HepG2 (cell line): ENCODE results near the gene TMEM44. TPM values are rescaled to one million over a fixed set of nuclear protein-coding genes. Genes with fewer than 3 reads are reported as not detected.

Experiments used
- ATAC-seq: fragments of 200-7000 bp; cut with Tn5 transposase; 3 replicates; pipeline ENCODE4 v1.9.1; 2020; ENCODE audit warnings: mild to moderate bottlenecking, moderate library complexity
- BruUV-seq: library from RNA; stranded (reverse); fragments of 400-500 nt; replicated peaks from 2 replicates; lab custom pipeline; 2021; lab: Mats Ljungman, UMichigan
- CTCF ChIA-PET: fragments of 300-600 bp; formaldehyde crosslinking; extraction: SDS; loops from one replicate; lab custom pipeline; 2021; ENCODE audit warnings: low total read pairs, inconsistent platforms, low intra/inter-chr PET ratio; lab: Yijun Ruan, JAX
- POLR2A ChIA-PET: fragments of 350-600 bp; sonication (Branson Sonifier 250); formaldehyde crosslinking; loops from one replicate; lab custom pipeline; 2020; ENCODE audit warnings: antibody characterized with exemption, inconsistent platforms; lab: Yijun Ruan, JAX
- DNase-seq: peaks from one replicate; pipeline ENCODE4 v3.0.0-alpha.2; 2015; ENCODE audit warnings: low spot score
- FAIRE-seq: peaks from 3 replicates; lab custom pipeline; 2011; peaks lifted over from hg19 to GRCh38; lab: Jason Lieb, UNC
- H2AFZ ChIP-seq: one replicate; pipeline ENCODE4 v1.6.1; 2011; ENCODE audit warnings: low read length, inconsistent platforms
- H3K27ac ChIP-seq: fragments of 300-600 bp; 3 replicates; pipeline ENCODE4 v1.8.0; 2011; ENCODE audit warnings: mixed run types, mild to moderate bottlenecking, mixed read lengths, low read length, inconsistent platforms; ENCODE audit not compliant: insufficient read depth; ENCODE audit errors: extremely low read length
- H3K27me3 ChIP-seq, 2 experiments: fragments of 200-600 bp in 1 of 2; 2 replicates in 1 of 2; 3 replicates in 1 of 2; pipeline versions ENCODE4 v1.6.0 to v1.8.0; 2011; ENCODE audit warnings: low read length in 2 of 2, mild to moderate bottlenecking in 2 of 2, moderate library complexity in 2 of 2, inconsistent platforms in 1 of 2; ENCODE audit not compliant: insufficient read depth in 2 of 2, control insufficient read depth in 1 of 2
- H3K36me3 ChIP-seq, 2 experiments: fragments of 200-600 bp in 1 of 2; replicated peaks in 1 of 2; 2 replicates in 1 of 2; 3 replicates in 1 of 2; pipeline versions ENCODE4 v1.5.1 to v1.8.0; 2011; ENCODE audit warnings: low read length in 2 of 2, inconsistent platforms in 1 of 2; ENCODE audit not compliant: insufficient read depth in 2 of 2, control insufficient read depth in 1 of 2
- H3K4me1 ChIP-seq: 2 replicates; pipeline ENCODE4 v1.5.1; 2012; ENCODE audit warnings: low read length, inconsistent platforms; ENCODE audit not compliant: insufficient read depth
- H3K4me2 ChIP-seq: 2 replicates; pipeline ENCODE4 v1.6.0; 2011; ENCODE audit warnings: low read depth, low read length, inconsistent platforms
- H3K4me3 ChIP-seq, 3 experiments: fragments of 200-600 bp in 1 of 3; sonication (generic), shearing (Covaris generic) in 1 of 3; replicated peaks in 1 of 3; 2 replicates each; pipeline ENCODE4 v1.5.1; 2011 to 2016; ENCODE audit warnings: low read length in 3 of 3, inconsistent platforms in 2 of 3, low read depth in 2 of 3, mild to moderate bottlenecking in 2 of 3, control low read depth in 1 of 3, mixed read lengths in 1 of 3; ENCODE audit not compliant: insufficient read depth in 1 of 3
- H3K79me2 ChIP-seq: one replicate; pipeline ENCODE4 v1.6.1; 2011; ENCODE audit warnings: low read length, inconsistent platforms; ENCODE audit not compliant: insufficient read depth
- H3K9ac ChIP-seq: 2 replicates; pipeline ENCODE4 v1.6.0; 2011; ENCODE audit warnings: mild to moderate bottlenecking, low read depth, low read length, inconsistent platforms; ENCODE audit not compliant: insufficient read depth
- H3K9me3 ChIP-seq: 2 replicates; pipeline ENCODE4 v1.5.1; 2012; ENCODE audit warnings: mild to moderate bottlenecking, low read length
- H4K20me1 ChIP-seq: 2 replicates; pipeline ENCODE4 v1.6.0; 2011; ENCODE audit warnings: inconsistent platforms, mild to moderate bottlenecking, low read length, moderate library complexity; ENCODE audit not compliant: insufficient read depth
- ARHGAP35 ChIP-seq: sonication (generic); formaldehyde crosslinking; IDR thresholded peaks from 2 replicates; pipeline ENCODE4 v1.9.0; 2022; ENCODE audit warnings: mild to moderate bottlenecking, inconsistent platforms, moderate library complexity, missing genetic modification reagents, borderline replicate concordance
- ARNTL ChIP-seq: sonication (generic); formaldehyde crosslinking; IDR thresholded peaks from 2 replicates; pipeline ENCODE4 v1.4.0; 2020; ENCODE audit warnings: mild to moderate bottlenecking, missing genetic modification reagents
- DR1 ChIP-seq: sonication (generic); formaldehyde crosslinking; IDR thresholded peaks from 2 replicates; pipeline ENCODE4 v1.8.0; 2021; ENCODE audit warnings: mild to moderate bottlenecking, missing genetic modification reagents, inconsistent platforms
- FLYWCH1 ChIP-seq: sonication (generic); formaldehyde crosslinking; IDR thresholded peaks from 2 replicates; pipeline ENCODE4 v1.8.1; 2023; ENCODE audit warnings: mild to moderate bottlenecking, missing genetic modification reagents
- KLF15 ChIP-seq: sonication (generic); formaldehyde crosslinking; IDR thresholded peaks from 2 replicates; pipeline ENCODE4 v1.8.1; 2023; ENCODE audit warnings: borderline replicate concordance, mild to moderate bottlenecking, inconsistent platforms, missing genetic modification reagents, mixed read lengths
- NR2F6 ChIP-seq, 2 experiments: IDR thresholded peaks; 2 replicates each; pipeline ENCODE4 v1.6.1; 2016; ENCODE audit warnings: antibody characterized with exemption in 1 of 2, mild to moderate bottlenecking in 1 of 2
- POGZ ChIP-seq: sonication (generic); formaldehyde crosslinking; IDR thresholded peaks from 2 replicates; pipeline ENCODE4 v1.4.0; 2020; ENCODE audit warnings: mild to moderate bottlenecking, missing genetic modification reagents
- PREB ChIP-seq: sonication (generic); formaldehyde crosslinking; IDR thresholded peaks from 2 replicates; pipeline ENCODE4 v1.4.0; 2020; ENCODE audit warnings: missing genetic modification reagents
- SMARCE1 ChIP-seq: fragments of 450-650 bp; IDR thresholded peaks from 2 replicates; pipeline ENCODE4 v1.6.1; 2017; ENCODE audit warnings: borderline replicate concordance
- SNAPC2 ChIP-seq: sonication (generic); formaldehyde crosslinking; IDR thresholded peaks from 2 replicates; pipeline ENCODE4 v1.8.1; 2022; ENCODE audit warnings: mild to moderate bottlenecking, missing genetic modification reagents
- SNAPC5 ChIP-seq: sonication (generic); formaldehyde crosslinking; IDR thresholded peaks from 2 replicates; pipeline ENCODE4 v1.8.1; 2023; ENCODE audit warnings: mild to moderate bottlenecking, missing genetic modification reagents, borderline replicate concordance
- ZBTB37 ChIP-seq: sonication (generic); formaldehyde crosslinking; IDR thresholded peaks from 2 replicates; pipeline ENCODE4 v1.4.0; 2020; ENCODE audit warnings: mild to moderate bottlenecking, missing genetic modification reagents
- ZBTB38 ChIP-seq: sonication (generic); formaldehyde crosslinking; IDR thresholded peaks from 2 replicates; pipeline ENCODE4 v1.5.1; 2020; ENCODE audit warnings: mild to moderate bottlenecking, missing genetic modification reagents
- ZNF282 ChIP-seq: fragments of 450-650 bp; IDR thresholded peaks from 2 replicates; pipeline ENCODE4 v1.6.1; 2018; ENCODE audit not compliant: partially characterized antibody
- ZNF484 ChIP-seq: sonication (generic); formaldehyde crosslinking; IDR thresholded peaks from 2 replicates; pipeline ENCODE4 v1.5.1; 2020; ENCODE audit warnings: mild to moderate bottlenecking, low read depth, missing genetic modification reagents, borderline replicate concordance
- WGBS: methylation state at CpG from one replicate; pipeline ENCODE4 v1.1.6; 2017; ENCODE audit warnings: low lambda C conversion rate; 5-methylcytosine and 5-hydroxymethylcytosine counted together
- in situ Hi-C: cut with HindIII; loops from 2 replicates; pipeline ENCODE4 v1.10.0; 2017; ENCODE audit warnings: low pct_unique_long_range_greater_than_20kb; ENCODE audit not compliant: extremely low pct_ligation_motif_present
- intact Hi-C: fragments of 100-400 bp; cut with micrococcal nuclease; formaldehyde crosslinking; loops from one replicate; pipeline ENCODE4 v1.10.0; 2022; ENCODE audit not compliant: unreplicated experiment
- polyA plus RNA-seq, 8 experiments: library from polyadenylated mRNA; depleted of rRNA in 3 of 8; stranded (reverse) in 7 of 8; unstranded in 1 of 8; fragments of >200 nt; fragmentation: Illumina TruSeq in 4 of 8; extraction: Trizol in 4 of 8; gene quantifications; 2 replicates each; pipeline versions ENCODE4 v1.2.1 to v1.2.3, GENCODE V29; 2011 to 2016; ENCODE audit warnings: low read depth in 4 of 8, missing spikeins in 1 of 8, mixed read lengths in 1 of 8; ENCODE audit not compliant: insufficient read depth in 1 of 8
- total RNA-seq, 5 experiments: library from RNA; depleted of rRNA; stranded (reverse); fragments of >200 nt; fragmentation: Illumina TruSeq; extraction: Trizol; gene quantifications; 2 replicates each; pipeline ENCODE4 v1.2.3, GENCODE V29; 2016; ENCODE audit warnings: low read depth in 1 of 5

The TMEM44 gene
- total and polyA plus RNA-seq, 2 of the 13 experiments (the other 11 are each of a cell fraction or from before 2014, with no cell fraction given) = 7.3 to 13.8 TPM

- H3K9me3 ChIP-seq = no peaks in the 10 kb centered on the region
- H3K27me3 ChIP-seq = no peaks in the 10 kb centered on the region; a peak in 1 of 5 replicates
- WGBS = 95% methylated on average over 5 of the region's 5 CpGs
- H3K36me3 ChIP-seq = peaks cover 2 to 58% of the 10 kb centered on the region in 2 experiments; a peak in 4 of 5 replicates
- no peaks in the 10 kb centered on the region for H4K20me1 ChIP-seq
- H3K9ac ChIP-seq = no peak overlapping the region
- no peak for TF ChIP-seq ARHGAP35 (CRISPR knock-in tag)
- TF ChIP-seq NR2F6 (IDR thresholded peaks at IDR 0.05) = no peak
- no peak for TF ChIP-seq NR2F6 (CRISPR knock-in tag; IDR thresholded peaks at IDR 0.05)
- no peak for TF ChIP-seq PREB (CRISPR knock-in tag)
- TF ChIP-seq SNAPC5 (CRISPR knock-in tag) = no peak
- TF ChIP-seq SMARCE1 = no peak
- no peak for TF ChIP-seq POGZ (CRISPR knock-in tag)
- no peak for TF ChIP-seq ZBTB38 (CRISPR knock-in tag)
- TF ChIP-seq FLYWCH1 = no peak
- TF ChIP-seq ZBTB37 (CRISPR knock-in tag) = no peak
- no peak for TF ChIP-seq ZNF484 (CRISPR knock-in tag)
- TF ChIP-seq ARNTL (CRISPR knock-in tag) = no peak
- TF ChIP-seq DR1 (CRISPR knock-in tag) = no peak
- no peak for TF ChIP-seq SNAPC2
- no peak for TF ChIP-seq ZNF282
- TF ChIP-seq KLF15 (CRISPR knock-in tag) = no peak
- intact Hi-C loops (no loop called here), in situ Hi-C loops (no loop called here)
- no peak overlapping the region for H3K27ac ChIP-seq
- H3K4me3 ChIP-seq = no peak overlapping the region
- H2AFZ ChIP-seq = no peak overlapping the region
- no peak overlapping the region for H3K4me2 ChIP-seq
- CTCF ChIA-PET = no interaction called here
- ATAC-seq (no peak), DNase-seq (no peak), FAIRE-seq (no peak)
- H3K4me1 ChIP-seq = no peaks in the 10 kb centered on the region
- POLR2A ChIA-PET = no interaction called here
- no TSS peak for BruUV-seq
- H3K79me2 ChIP-seq = no peaks in the 10 kb centered on the region
Measured at GRCh38 chr3:194658477-194659242, 25.4 kb upstream of the TMEM44 start.
